K562 (cell line): Measurements from ENCODE around the gene DMAC2L.

Experiments used
- CTCF ChIP-seq, 3 experiments: IDR thresholded peaks in 2 of 3; conservative IDR thresholded peaks in 1 of 3; 2 replicates each; pipeline ENCODE4 v1.5.1; 2011 to 2012; ENCODE audit warnings: low read length in 3 of 3, mild to moderate bottlenecking in 3 of 3, control low read depth in 2 of 3, improper control_type of control experiment in 1 of 3, inconsistent platforms in 1 of 3, low read depth in 1 of 3, mixed read lengths in 1 of 3, moderate library complexity in 1 of 3; ENCODE audit not compliant: insufficient read depth in 2 of 3
- MEIS2 ChIP-seq: fragments of 450-650 bp; IDR thresholded peaks from 2 replicates; pipeline ENCODE4 v1.6.1; 2014; ENCODE audit warnings: mild to moderate bottlenecking; ENCODE audit not compliant: partially characterized antibody
- POLR2A ChIP-seq: fragments of 450-650 bp; conservative IDR thresholded peaks from 2 replicates; pipeline ENCODE4 v1.6.1; 2016
- TBL1XR1 ChIP-seq, 2 experiments: IDR thresholded peaks; 2 replicates each; pipeline ENCODE4 v1.6.1; 2012; ENCODE audit warnings: improper control_type of control experiment in 2 of 2, low read length in 2 of 2, mild to moderate bottlenecking in 1 of 2
- TGIF2 ChIP-seq: sonication (generic); formaldehyde crosslinking; IDR thresholded peaks from 2 replicates; pipeline ENCODE4 v1.8.1; 2022; ENCODE audit warnings: mild to moderate bottlenecking, missing genetic modification reagents, moderate library complexity
- ZNF282 ChIP-seq: sonication (generic); formaldehyde crosslinking; IDR thresholded peaks from 2 replicates; pipeline ENCODE4 v1.8.1; 2023; ENCODE audit warnings: missing genetic modification reagents
- TF ChIP-seq, protein P1 (sequence below): fragments of 250-450 bp; sonication (Bioruptor Pico); IDR thresholded peaks from 2 replicates; pipeline ENCODE4 v1.4.0; 2020
- TF ChIP-seq, protein P2 (sequence below): fragments of 250-450 bp; sonication (Bioruptor Pico); IDR thresholded peaks from 2 replicates; pipeline ENCODE4 v1.4.0; 2020; ENCODE audit warnings: mild to moderate bottlenecking

DNA sequence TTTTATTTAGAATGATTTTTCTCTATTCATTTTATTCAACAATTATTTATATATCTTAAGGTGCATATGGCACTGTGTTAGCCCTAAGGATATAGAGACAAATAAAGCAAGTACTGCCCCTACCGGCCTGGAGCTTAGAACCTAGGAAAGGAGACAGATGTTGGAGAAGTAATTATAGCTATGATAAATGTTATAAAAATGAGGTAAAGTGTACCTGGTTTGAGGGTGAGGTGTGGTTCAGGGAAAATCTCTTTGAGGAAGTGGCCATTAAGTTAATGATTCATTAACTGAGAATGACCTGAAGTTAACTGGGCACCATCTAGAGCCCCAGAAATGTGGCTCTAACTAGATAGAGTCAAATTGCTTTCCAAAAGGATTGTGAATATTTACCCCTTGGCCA lies 52.7 kb downstream of the DMAC2L start:
- TF ChIP-seq POLR2A: no peak
- no peak for TF ChIP-seq TBL1XR1 (IDR thresholded peaks at IDR 0.05; ENCODE audit: low read length in 2 of 2)
- TF ChIP-seq CTCF (IDR thresholded peaks at IDR 0.05 in 2 of 3, conservative IDR thresholded peaks at IDR 0.05 in 1 of 3; ENCODE audit: insufficient read depth in 2 of 3, low read depth in 1 of 3, low read length in 3 of 3): no peak
- TF ChIP-seq, protein P1, sequence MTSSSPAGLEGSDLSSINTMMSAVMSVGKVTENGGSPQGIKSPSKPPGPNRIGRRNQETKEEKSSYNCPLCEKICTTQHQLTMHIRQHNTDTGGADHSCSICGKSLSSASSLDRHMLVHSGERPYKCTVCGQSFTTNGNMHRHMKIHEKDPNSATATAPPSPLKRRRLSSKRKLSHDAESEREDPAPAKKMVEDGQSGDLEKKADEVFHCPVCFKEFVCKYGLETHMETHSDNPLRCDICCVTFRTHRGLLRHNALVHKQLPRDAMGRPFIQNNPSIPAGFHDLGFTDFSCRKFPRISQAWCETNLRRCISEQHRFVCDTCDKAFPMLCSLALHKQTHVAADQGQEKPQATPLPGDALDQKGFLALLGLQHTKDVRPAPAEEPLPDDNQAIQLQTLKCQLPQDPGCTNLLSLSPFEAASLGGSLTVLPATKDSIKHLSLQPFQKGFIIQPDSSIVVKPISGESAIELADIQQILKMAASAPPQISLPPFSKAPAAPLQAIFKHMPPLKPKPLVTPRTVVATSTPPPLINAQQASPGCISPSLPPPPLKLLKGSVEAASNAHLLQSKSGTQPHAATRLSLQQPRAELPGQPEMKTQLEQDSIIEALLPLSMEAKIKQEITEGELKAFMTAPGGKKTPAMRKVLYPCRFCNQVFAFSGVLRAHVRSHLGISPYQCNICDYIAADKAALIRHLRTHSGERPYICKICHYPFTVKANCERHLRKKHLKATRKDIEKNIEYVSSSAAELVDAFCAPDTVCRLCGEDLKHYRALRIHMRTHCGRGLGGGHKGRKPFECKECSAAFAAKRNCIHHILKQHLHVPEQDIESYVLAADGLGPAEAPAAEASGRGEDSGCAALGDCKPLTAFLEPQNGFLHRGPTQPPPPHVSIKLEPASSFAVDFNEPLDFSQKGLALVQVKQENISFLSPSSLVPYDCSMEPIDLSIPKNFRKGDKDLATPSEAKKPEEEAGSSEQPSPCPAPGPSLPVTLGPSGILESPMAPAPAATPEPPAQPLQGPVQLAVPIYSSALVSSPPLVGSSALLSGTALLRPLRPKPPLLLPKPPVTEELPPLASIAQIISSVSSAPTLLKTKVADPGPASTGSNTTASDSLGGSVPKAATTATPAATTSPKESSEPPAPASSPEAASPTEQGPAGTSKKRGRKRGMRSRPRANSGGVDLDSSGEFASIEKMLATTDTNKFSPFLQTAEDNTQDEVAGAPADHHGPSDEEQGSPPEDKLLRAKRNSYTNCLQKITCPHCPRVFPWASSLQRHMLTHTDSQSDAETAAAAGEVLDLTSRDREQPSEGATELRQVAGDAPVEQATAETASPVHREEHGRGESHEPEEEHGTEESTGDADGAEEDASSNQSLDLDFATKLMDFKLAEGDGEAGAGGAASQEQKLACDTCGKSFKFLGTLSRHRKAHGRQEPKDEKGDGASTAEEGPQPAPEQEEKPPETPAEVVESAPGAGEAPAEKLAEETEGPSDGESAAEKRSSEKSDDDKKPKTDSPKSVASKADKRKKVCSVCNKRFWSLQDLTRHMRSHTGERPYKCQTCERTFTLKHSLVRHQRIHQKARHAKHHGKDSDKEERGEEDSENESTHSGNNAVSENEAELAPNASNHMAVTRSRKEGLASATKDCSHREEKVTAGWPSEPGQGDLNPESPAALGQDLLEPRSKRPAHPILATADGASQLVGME: no peak
- no peak for TF ChIP-seq MEIS2
- TF ChIP-seq, protein P2, sequence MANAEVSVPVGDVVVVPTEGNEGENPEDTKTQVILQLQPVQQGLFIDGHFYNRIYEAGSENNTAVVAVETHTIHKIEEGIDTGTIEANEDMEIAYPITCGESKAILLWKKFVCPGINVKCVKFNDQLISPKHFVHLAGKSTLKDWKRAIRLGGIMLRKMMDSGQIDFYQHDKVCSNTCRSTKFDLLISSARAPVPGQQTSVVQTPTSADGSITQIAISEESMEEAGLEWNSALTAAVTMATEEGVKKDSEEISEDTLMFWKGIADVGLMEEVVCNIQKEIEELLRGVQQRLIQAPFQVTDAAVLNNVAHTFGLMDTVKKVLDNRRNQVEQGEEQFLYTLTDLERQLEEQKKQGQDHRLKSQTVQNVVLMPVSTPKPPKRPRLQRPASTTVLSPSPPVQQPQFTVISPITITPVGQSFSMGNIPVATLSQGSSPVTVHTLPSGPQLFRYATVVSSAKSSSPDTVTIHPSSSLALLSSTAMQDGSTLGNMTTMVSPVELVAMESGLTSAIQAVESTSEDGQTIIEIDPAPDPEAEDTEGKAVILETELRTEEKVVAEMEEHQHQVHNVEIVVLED (CRISPR knock-in tag): no peak
- TF ChIP-seq ZNF282 (CRISPR knock-in tag): no peak
- no peak for TF ChIP-seq TGIF2 (CRISPR knock-in tag)
